ENCODE measurements around the gene KIF6.
"Not testable (repeated sequence)": the region's sequence is repeated elsewhere in the genome, so short reads cannot be mapped to it uniquely, and the experiment has no call there.

The KIF6 gene

GRCh38 chr6:39484276-39484675 is 240.9 kb downstream of the KIF6 start:
- TF ChIP-seq, protein P1, sequence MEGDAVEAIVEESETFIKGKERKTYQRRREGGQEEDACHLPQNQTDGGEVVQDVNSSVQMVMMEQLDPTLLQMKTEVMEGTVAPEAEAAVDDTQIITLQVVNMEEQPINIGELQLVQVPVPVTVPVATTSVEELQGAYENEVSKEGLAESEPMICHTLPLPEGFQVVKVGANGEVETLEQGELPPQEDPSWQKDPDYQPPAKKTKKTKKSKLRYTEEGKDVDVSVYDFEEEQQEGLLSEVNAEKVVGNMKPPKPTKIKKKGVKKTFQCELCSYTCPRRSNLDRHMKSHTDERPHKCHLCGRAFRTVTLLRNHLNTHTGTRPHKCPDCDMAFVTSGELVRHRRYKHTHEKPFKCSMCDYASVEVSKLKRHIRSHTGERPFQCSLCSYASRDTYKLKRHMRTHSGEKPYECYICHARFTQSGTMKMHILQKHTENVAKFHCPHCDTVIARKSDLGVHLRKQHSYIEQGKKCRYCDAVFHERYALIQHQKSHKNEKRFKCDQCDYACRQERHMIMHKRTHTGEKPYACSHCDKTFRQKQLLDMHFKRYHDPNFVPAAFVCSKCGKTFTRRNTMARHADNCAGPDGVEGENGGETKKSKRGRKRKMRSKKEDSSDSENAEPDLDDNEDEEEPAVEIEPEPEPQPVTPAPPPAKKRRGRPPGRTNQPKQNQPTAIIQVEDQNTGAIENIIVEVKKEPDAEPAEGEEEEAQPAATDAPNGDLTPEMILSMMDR (IDR thresholded peaks at IDR 0.05; ENCODE audit: low read depth, low read length), result no peak
- H3K27ac ChIP-seq, result no peak overlapping the region

DNA sequence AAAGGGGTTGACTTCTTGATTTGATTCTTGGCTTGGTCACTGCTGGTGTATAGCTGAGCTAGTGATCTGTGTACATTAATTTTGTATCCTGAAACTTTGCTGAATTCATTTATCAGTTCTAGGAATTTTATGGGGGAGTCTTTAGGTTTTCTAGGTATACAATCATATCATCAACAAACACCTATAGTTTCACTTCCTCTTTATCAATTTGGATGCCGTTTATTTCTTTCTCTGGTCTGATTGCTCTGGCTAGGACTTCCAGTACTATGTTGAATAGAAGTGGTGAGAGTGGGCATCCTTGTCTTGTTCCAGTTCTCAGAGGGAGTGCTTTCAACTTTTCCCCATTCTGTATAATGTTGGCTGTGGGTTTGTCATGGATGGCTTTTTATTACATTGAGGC is 245.4 kb downstream of the KIF6 start:
- not testable (repeated sequence) for H3K27me3 ChIP-seq (ENCODE audit: insufficient read depth, low read depth, severe bottlenecking); H3K36me3 ChIP-seq; H3K27ac ChIP-seq; H3K9me3 ChIP-seq (ENCODE audit: severe bottlenecking); H3K4me3 ChIP-seq (ENCODE audit: low read depth, low read length); DNase-seq

More at GRCh38 chr6:39484276-39484675, 240.9 kb downstream of the KIF6 start:
- Histone ChIP-seq H3K9me3 (ENCODE audit: severe bottlenecking) (no peaks in the 10 kb centered on the region), H3K4me3 (ENCODE audit: low read depth, low read length) (no peak overlapping the region), H3K36me3 (no peaks in the 10 kb centered on the region), H3K27me3 (ENCODE audit: insufficient read depth, low read depth, severe bottlenecking) (no peaks in the 10 kb centered on the region)
- no peak for DNase-seq

GRCh38 chr6:39476670-39477069 is 248.5 kb downstream of the KIF6 start:
- TF ChIP-seq, protein P1 (IDR thresholded peaks at IDR 0.05; ENCODE audit: low read depth, low read length), result no peak
- no peak overlapping the region for H3K4me3 ChIP-seq (ENCODE audit: low read depth, low read length)

DNA sequence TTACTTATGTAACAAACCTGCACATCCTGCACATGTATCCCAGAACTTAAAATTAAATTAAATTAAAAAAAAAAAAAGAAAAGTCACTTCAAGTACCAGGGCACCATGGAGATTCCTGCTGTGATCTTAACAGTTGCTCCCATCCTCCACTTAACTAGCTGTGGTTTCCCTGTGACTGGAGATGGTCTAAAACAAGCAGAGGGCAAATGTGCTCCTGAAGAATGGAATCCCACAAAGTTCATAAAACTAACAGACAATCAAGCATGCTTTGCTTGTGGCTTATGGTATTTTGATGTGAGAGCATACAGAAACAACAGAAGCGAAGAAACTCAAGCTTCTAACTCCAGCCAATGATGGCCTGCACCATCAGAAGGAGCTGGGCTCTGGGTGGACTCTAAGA is 249.1 kb downstream of the KIF6 start:
- TF ChIP-seq, protein P1 (IDR thresholded peaks at IDR 0.05; ENCODE audit: low read depth, low read length), result no peak
- no peak overlapping the region for H3K4me3 ChIP-seq (ENCODE audit: low read depth, low read length)
- no peak for DNase-seq

More at GRCh38 chr6:39476670-39477069, 248.5 kb downstream of the KIF6 start:
- H3K27ac ChIP-seq, result no peak overlapping the region
- no peak for DNase-seq
- H3K9me3 ChIP-seq (ENCODE audit: severe bottlenecking), result no peaks in the 10 kb centered on the region
- no peaks in the 10 kb centered on the region for H3K27me3 ChIP-seq (ENCODE audit: insufficient read depth, low read depth, severe bottlenecking)
- no peaks in the 10 kb centered on the region for H3K36me3 ChIP-seq

GRCh38 chr6:39471954-39472659 is 253.1 kb downstream of the KIF6 start:
- H3K27me3 ChIP-seq (ENCODE audit: insufficient read depth, low read depth, severe bottlenecking), result no peaks in the 10 kb centered on the region
- H3K4me3 ChIP-seq (ENCODE audit: low read depth, low read length), result no peak overlapping the region

More for the DNA sequence above, 249.1 kb downstream of the KIF6 start:
- Histone ChIP-seq H3K27me3 (ENCODE audit: insufficient read depth, low read depth, severe bottlenecking) (no peaks in the 10 kb centered on the region), H3K9me3 (ENCODE audit: severe bottlenecking) (no peaks in the 10 kb centered on the region), H3K27ac (no peak overlapping the region), H3K36me3 (no peaks in the 10 kb centered on the region)

DNA sequence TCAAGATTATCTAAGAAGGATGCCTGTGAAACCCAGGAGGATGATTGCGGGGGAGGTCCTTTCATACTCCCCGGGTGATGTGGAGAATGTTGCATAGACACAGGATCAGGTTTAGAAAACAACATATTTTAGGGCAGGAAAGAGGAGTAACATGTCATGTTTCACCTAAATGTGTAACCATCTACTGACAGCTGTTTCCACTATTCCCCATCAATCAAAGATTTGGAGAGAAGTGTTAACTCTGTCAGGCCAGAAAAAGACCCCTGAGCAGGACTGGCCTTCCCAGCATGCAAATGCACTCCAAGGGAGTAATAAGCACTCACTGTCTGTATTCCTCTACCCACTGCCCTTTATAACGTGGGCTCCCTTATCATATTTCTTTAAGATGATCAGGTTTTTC is 254.7 kb downstream of the KIF6 start:
- Histone ChIP-seq H3K4me3 (ENCODE audit: low read depth, low read length) (no peak overlapping the region), H3K27me3 (ENCODE audit: insufficient read depth, low read depth, severe bottlenecking) (no peaks in the 10 kb centered on the region), H3K27ac (no peak overlapping the region), H3K9me3 (ENCODE audit: severe bottlenecking) (no peaks in the 10 kb centered on the region), H3K36me3 (no peaks in the 10 kb centered on the region)
- TF ChIP-seq, protein P1 (IDR thresholded peaks at IDR 0.05; ENCODE audit: low read depth, low read length), result no peak
- no peak for DNase-seq

More at GRCh38 chr6:39471954-39472659, 253.1 kb downstream of the KIF6 start:
- TF ChIP-seq, protein P1 (IDR thresholded peaks at IDR 0.05; ENCODE audit: low read depth, low read length), result no peak
- Histone ChIP-seq H3K36me3 (no peaks in the 10 kb centered on the region), H3K9me3 (ENCODE audit: severe bottlenecking) (no peaks in the 10 kb centered on the region), H3K27ac (no peak overlapping the region)
- DNase-seq, result no peak
